Loucy (cell line): ENCODE data around the gene AQP6.

Experiments used
- H2AFZ ChIP-seq: fragments of 200-600 bp; sonication (generic); 2 replicates; pipeline ENCODE4 v1.6.0; 2016; ENCODE audit warnings: antibody characterized with exemption, mild to moderate bottlenecking, low read length, moderate library complexity
- H3F3A ChIP-seq: fragments of 200-600 bp; 2 replicates; pipeline ENCODE4 v1.6.0; 2016; ENCODE audit warnings: antibody characterized with exemption, low read depth, mild to moderate bottlenecking
- H3K27me3 ChIP-seq: fragments of 200-600 bp; sonication (generic); 2 replicates; pipeline ENCODE4 v1.6.1; 2014; ENCODE audit warnings: low read length, mild to moderate bottlenecking; ENCODE audit not compliant: insufficient read depth, poor library complexity, severe bottlenecking
- H3K36me3 ChIP-seq: fragments of 200-600 bp; sonication (generic); 2 replicates; pipeline ENCODE4 v1.6.1; 2016; ENCODE audit warnings: low read length; ENCODE audit not compliant: insufficient read depth
- H3K4me1 ChIP-seq: fragments of 200-600 bp; sonication (generic); 2 replicates; pipeline ENCODE4 v1.5.1; 2014; ENCODE audit warnings: low read length, mild to moderate bottlenecking; ENCODE audit not compliant: insufficient read depth, poor library complexity, severe bottlenecking
- H3K4me2 ChIP-seq: fragments of 200-600 bp; sonication (generic); 2 replicates; pipeline ENCODE4 v1.6.0; 2014; ENCODE audit warnings: antibody characterized with exemption, low read length, low read depth, mild to moderate bottlenecking; ENCODE audit not compliant: poor library complexity, severe bottlenecking
- H3K4me3 ChIP-seq: fragments of 200-600 bp; sonication (generic); 2 replicates; pipeline ENCODE4 v1.5.1; 2014; ENCODE audit warnings: low read length, mild to moderate bottlenecking, mixed read lengths; ENCODE audit not compliant: poor library complexity, severe bottlenecking
- H3K79me2 ChIP-seq: fragments of 200-600 bp; sonication (generic); 2 replicates; pipeline ENCODE4 v1.6.1; 2014; ENCODE audit warnings: low read length; ENCODE audit not compliant: insufficient read depth
- H3K9ac ChIP-seq: fragments of 200-600 bp; sonication (generic); 2 replicates; pipeline ENCODE4 v1.6.0; 2014; ENCODE audit warnings: mild to moderate bottlenecking, low read depth, low read length, moderate library complexity; ENCODE audit not compliant: poor library complexity, severe bottlenecking
- H3K9me2 ChIP-seq: fragments of 200-600 bp; sonication (generic); replicated peaks from 2 replicates; pipeline ENCODE4 v1.6.1; 2016; ENCODE audit warnings: low read depth, low read length, mixed read lengths
- H3K9me3 ChIP-seq: fragments of 200-600 bp; sonication (generic); 2 replicates; pipeline ENCODE4 v1.6.1; 2014; ENCODE audit warnings: mild to moderate bottlenecking, antibody characterized with exemption, low read length, low read depth; ENCODE audit not compliant: insufficient read depth
- H4K20me1 ChIP-seq: fragments of 200-600 bp; sonication (generic); 2 replicates; pipeline ENCODE4 v1.6.0; 2014; ENCODE audit warnings: antibody characterized with exemption, low read length, mild to moderate bottlenecking; ENCODE audit not compliant: insufficient read depth, poor library complexity, severe bottlenecking
- CTCF ChIP-seq: fragments of 200-600 bp; sonication (generic); conservative IDR thresholded peaks from 2 replicates; pipeline ENCODE4 v1.5.1; 2014; ENCODE audit warnings: mild to moderate bottlenecking, antibody characterized with exemption, low read length
- EZH2phosphoT487 ChIP-seq: fragments of 200-600 bp; IDR thresholded peaks from 2 replicates; pipeline ENCODE4 v1.6.1; 2018; ENCODE audit warnings: antibody characterized with exemption, mild to moderate bottlenecking, moderate library complexity, borderline replicate concordance

Gene AQP6

DNA sequence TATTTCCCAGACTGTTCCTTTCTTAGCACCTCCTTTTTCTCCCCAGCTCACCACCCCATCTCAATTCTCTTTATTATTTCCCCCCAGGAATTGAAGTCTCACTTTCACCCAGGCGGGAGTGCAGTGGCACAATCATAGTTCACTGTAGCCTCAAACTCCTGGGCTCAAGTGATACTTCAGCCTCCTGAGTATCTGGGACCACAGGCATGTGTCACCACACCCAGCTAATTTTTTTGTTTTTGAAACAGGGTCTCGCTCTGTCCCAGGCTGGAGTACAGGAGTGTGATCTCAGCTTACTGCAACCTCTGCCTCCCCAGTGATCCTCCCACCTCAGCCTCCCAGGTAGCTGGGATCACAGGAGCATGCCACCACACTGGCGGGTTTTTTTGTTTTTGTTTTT, 41.6 kb downstream of the AQP6 start:
- Histone ChIP-seq H3F3A (0 out of 2 replicates have a peak, but pooled peaks cover 2% of the 10 kb centered on the region), H3K4me1 (peaks cover 33% of the 10 kb centered on the region), H3K9ac (no peak overlapping the region), H2AFZ (no peak overlapping the region), H3K27me3 (no peaks in the 10 kb centered on the region), H3K4me2 (peak overlapping the region; percentile 42), H3K9me2 (no peaks in the 10 kb centered on the region), H3K36me3 (peaks cover 55% of the 10 kb centered on the region), H4K20me1 (peaks cover 27% of the 10 kb centered on the region), H3K9me3 (no peaks in the 10 kb centered on the region), H3K4me3 (no peak overlapping the region), H3K79me2 (peaks cover 94% of the 10 kb centered on the region)
- TF ChIP-seq EZH2phosphoT487 (no peak), CTCF (no peak)

GRCh38 chr12:50016501-50017475, 44.0 kb downstream of the AQP6 start:
- TF ChIP-seq EZH2phosphoT487 (no peak), CTCF (no peak)
- H3K4me1 ChIP-seq: peaks cover 55% of the 10 kb centered on the region
- peak overlapping the region; percentile 27 for H3K4me3 ChIP-seq
- H3F3A ChIP-seq: no peaks in the 10 kb centered on the region
- peaks cover 36% of the 10 kb centered on the region for H3K36me3 ChIP-seq
- no peak overlapping the region for H2AFZ ChIP-seq
- peaks cover 37% of the 10 kb centered on the region for H4K20me1 ChIP-seq
- no peaks in the 10 kb centered on the region for H3K27me3 ChIP-seq
- H3K9me2 ChIP-seq: no peaks in the 10 kb centered on the region
- H3K79me2 ChIP-seq: peaks cover 97% of the 10 kb centered on the region
- H3K9ac ChIP-seq: peak overlapping the region; percentile 37
- H3K9me3 ChIP-seq: no peaks in the 10 kb centered on the region
- H3K4me2 ChIP-seq: peak overlapping the region; percentile 81

DNA sequence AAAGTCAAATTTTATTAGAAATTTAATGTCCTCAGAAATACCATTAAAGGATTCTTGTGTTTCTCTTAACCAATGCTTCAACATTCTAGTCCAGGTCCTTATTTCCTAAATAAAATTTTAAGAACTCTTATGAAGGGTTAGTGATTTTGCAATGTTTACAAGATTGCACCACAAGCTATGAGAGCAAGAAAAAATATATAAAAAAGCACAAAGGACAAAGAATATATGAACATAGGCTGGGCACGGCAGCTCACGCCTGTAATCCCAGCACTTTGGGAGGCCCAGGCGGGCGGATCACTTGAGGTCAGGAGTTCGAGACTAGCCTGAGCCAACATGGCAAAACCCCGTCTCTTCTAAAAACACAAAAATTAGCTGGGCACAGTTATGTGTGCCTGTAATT, 44.9 kb downstream of the AQP6 start:
- Histone ChIP-seq H4K20me1 (peaks cover 40% of the 10 kb centered on the region), H3K4me1 (peaks cover 61% of the 10 kb centered on the region), H3K9ac (no peak overlapping the region), H3K27me3 (no peaks in the 10 kb centered on the region), H3K36me3 (peaks cover 36% of the 10 kb centered on the region), H3K4me2 (peak overlapping the region; percentile 81), H3K79me2 (peaks cover 98% of the 10 kb centered on the region), H3K4me3 (peak overlapping the region; percentile 27), H3K9me2 (no peaks in the 10 kb centered on the region), H3F3A (no peaks in the 10 kb centered on the region), H3K9me3 (no peaks in the 10 kb centered on the region), H2AFZ (no peak overlapping the region)
- no peak for TF ChIP-seq CTCF
- no peak for TF ChIP-seq EZH2phosphoT487
